ENCODE data around the gene MKX. TPM values are rescaled to one million over a fixed set of nuclear protein-coding genes. Genes with fewer than 3 reads are reported as not detected.

The MKX gene
- total RNA-seq, 2 donors from 2014 or later: 0.22 to 0.63 TPM

DNA sequence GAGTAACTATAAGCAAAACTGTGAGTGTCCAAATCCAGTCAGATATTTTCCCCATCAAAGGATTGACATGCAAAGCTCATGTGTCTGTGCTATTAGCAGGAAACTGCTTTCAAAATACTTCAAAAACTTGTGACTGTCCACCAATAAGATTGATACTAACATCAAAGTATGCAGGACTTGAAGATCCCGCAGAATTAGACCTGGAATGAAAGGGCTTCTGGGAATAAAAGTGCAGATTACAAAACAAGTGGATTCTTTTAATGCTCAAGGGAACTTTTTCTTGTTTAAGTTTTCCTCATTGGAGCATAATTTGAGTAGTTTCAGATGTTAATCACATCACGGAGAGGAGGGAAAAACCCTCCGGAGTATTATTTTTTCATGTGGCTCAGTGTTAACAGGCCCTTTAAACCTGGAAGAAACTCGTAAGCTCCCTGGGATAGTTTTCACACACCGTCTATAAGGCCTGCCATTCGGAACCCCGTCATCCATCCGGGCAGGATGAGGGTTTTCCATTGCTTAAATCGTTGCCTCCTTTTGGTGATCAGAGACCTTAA, 33.9 kb upstream of the MKX start:
- no peaks in the 10 kb centered on the region for H3K27me3 ChIP-seq
- TF ChIP-seq CTCF (IDR thresholded peaks at IDR 0.05): no peak
- H3K36me3 ChIP-seq: no peaks in the 10 kb centered on the region
- no peak for DNase-seq (ENCODE audit: low spot score)
- H3K9me3 ChIP-seq: peaks cover 0 to 8% of the 10 kb centered on the region in 2 donors
- no peak overlapping the region for H3K4me3 ChIP-seq
- no peaks in the 10 kb centered on the region for H3K4me1 ChIP-seq
- H3K27ac ChIP-seq: no peak overlapping the region

- Histone ChIP-seq H3K27me3 (no peaks in the 10 kb centered on the region), H3K4me1 (no peaks in the 10 kb centered on the region), H3K27ac (no peak overlapping the region), H3K9me3 (no peaks in the 10 kb centered on the region), H3K36me3 (no peaks in the 10 kb centered on the region), H3K4me3 (no peak overlapping the region)
- DNase-seq (ENCODE audit: low spot score): no peak
- no peak for TF ChIP-seq CTCF (IDR thresholded peaks at IDR 0.05)
Observed at GRCh38 chr10:27774831-27775230, 29.2 kb upstream of the MKX start.

DNA sequence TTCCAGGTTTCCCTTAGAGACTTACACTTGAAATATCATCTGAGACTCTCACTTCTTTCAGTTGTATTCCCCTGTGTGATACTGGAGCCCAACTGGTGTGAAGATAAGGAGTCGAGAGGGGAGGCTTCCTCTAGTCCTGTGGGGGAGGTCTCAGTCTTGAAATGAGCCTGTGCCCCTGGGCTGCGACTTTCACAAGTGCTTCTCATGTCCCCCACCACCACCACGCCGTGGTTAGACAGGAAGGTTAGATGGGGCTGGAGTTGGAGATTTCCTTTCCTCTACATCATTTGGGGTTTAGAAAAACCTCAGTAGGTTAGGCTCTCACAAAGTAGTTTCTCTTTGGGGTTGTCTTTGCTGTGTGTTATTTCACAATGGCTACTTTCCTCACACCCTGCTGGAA, 25.6 kb upstream of the MKX start:
- Histone ChIP-seq H3K9me3 (no peaks in the 10 kb centered on the region), H3K27me3 (no peaks in the 10 kb centered on the region), H3K4me3 (no peak overlapping the region), H3K4me1 (no peaks in the 10 kb centered on the region), H3K27ac (no peak overlapping the region), H3K36me3 (no peaks in the 10 kb centered on the region)
- no peak for DNase-seq (ENCODE audit: low spot score)
- no peak for TF ChIP-seq CTCF (IDR thresholded peaks at IDR 0.05)

DNA sequence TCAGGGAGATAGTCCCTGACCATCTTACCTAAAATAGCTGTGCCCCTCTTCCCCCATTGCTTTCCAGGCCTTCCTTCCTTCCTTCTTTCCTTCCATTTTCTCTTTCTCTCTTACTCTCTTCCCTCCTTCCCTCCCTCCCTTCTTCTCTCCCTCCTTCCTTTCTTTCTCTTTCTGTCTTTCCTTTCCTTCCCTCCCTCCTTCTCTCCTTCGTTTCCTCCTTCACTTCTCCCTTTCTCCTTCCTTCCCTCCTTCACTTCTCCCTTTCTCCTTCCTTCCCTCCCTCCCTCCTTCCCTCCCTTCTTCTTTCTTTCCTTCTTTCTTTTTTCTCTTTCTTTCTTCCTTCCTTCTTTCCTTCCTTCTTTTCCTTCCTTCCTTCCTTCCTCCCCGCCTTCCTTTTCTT, 24.6 kb upstream of the MKX start:
- no peaks in the 10 kb centered on the region for H3K4me1 ChIP-seq
- TF ChIP-seq CTCF (IDR thresholded peaks at IDR 0.05): no peak
- no peaks in the 10 kb centered on the region for H3K27me3 ChIP-seq
- no peak overlapping the region for H3K4me3 ChIP-seq
- no peak for DNase-seq (ENCODE audit: low spot score)
- H3K36me3 ChIP-seq: no peaks in the 10 kb centered on the region
- no peaks in the 10 kb centered on the region for H3K9me3 ChIP-seq
- no peak overlapping the region for H3K27ac ChIP-seq

GRCh38 chr10:27760867-27761266, 15.2 kb upstream of the MKX start:
- TF ChIP-seq CTCF (IDR thresholded peaks at IDR 0.05): no peak
- H3K4me1 ChIP-seq: no peaks in the 10 kb centered on the region
- no peak overlapping the region for H3K4me3 ChIP-seq
- no peaks in the 10 kb centered on the region for H3K9me3 ChIP-seq
- H3K27ac ChIP-seq: no peak overlapping the region
- no peak for DNase-seq (ENCODE audit: low spot score)
- no peaks in the 10 kb centered on the region for H3K36me3 ChIP-seq
- no peaks in the 10 kb centered on the region for H3K27me3 ChIP-seq
